Measurements from ENCODE around the gene GLOD4.

- no peak for TF ChIP-seq EZH2 (IDR thresholded peaks at IDR 0.05; ENCODE audit: borderline replicate concordance)
- TF ChIP-seq, protein P1, sequence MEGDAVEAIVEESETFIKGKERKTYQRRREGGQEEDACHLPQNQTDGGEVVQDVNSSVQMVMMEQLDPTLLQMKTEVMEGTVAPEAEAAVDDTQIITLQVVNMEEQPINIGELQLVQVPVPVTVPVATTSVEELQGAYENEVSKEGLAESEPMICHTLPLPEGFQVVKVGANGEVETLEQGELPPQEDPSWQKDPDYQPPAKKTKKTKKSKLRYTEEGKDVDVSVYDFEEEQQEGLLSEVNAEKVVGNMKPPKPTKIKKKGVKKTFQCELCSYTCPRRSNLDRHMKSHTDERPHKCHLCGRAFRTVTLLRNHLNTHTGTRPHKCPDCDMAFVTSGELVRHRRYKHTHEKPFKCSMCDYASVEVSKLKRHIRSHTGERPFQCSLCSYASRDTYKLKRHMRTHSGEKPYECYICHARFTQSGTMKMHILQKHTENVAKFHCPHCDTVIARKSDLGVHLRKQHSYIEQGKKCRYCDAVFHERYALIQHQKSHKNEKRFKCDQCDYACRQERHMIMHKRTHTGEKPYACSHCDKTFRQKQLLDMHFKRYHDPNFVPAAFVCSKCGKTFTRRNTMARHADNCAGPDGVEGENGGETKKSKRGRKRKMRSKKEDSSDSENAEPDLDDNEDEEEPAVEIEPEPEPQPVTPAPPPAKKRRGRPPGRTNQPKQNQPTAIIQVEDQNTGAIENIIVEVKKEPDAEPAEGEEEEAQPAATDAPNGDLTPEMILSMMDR (IDR thresholded peaks at IDR 0.05; ENCODE audit: poor library complexity) = no peak
- TF ChIP-seq EZH2phosphoT487 (IDR thresholded peaks at IDR 0.05; ENCODE audit: low read depth, severe bottlenecking, unreplicated experiment) = no peak
These were observed 30.6 kb upstream of the GLOD4 start for GRCh38 chr17:812638-813204.
